Hepatic stellate cell (primary cell): Measurements from ENCODE around the gene CMC2.

Experiments used
- DNase-seq: peaks from one replicate; pipeline ENCODE4 v3.0.0; 2011; ENCODE audit warnings: low spot score

The CMC2 gene

GRCh38 chr16:81001330-81001729 is 5.4 kb downstream of the CMC2 start:
- DNase-seq = no peak

- no peak for DNase-seq
Measured at GRCh38 chr16:81000873-81001272, 5.8 kb downstream of the CMC2 start.

- DNase-seq = no peak
Measured at GRCh38 chr16:80997964-80998620, 8.6 kb downstream of the CMC2 start.

- no peak for DNase-seq
Measured at GRCh38 chr16:80997139-80997798, 9.4 kb downstream of the CMC2 start.

GRCh38 chr16:80996688-80997138 is 10.0 kb downstream of the CMC2 start:
- no peak for DNase-seq

GRCh38 chr16:80994451-80994850 is 12.2 kb downstream of the CMC2 start:
- no peak for DNase-seq

- no peak for DNase-seq
Measured at GRCh38 chr16:80993834-80994233, 12.9 kb downstream of the CMC2 start.

GRCh38 chr16:80993307-80993706 is 13.4 kb downstream of the CMC2 start:
- DNase-seq = peak; percentile 44

- DNase-seq = no peak
Measured at GRCh38 chr16:80992676-80993293, 13.9 kb downstream of the CMC2 start.

GRCh38 chr16:80991792-80992430 is 14.8 kb downstream of the CMC2 start:
- DNase-seq = no peak

GRCh38 chr16:80990978-80991377 is 15.7 kb downstream of the CMC2 start:
- DNase-seq = no peak

- DNase-seq = no peak
Measured at GRCh38 chr16:80990577-80990976, 16.1 kb downstream of the CMC2 start.

GRCh38 chr16:80989801-80990200 is 16.9 kb downstream of the CMC2 start:
- no peak for DNase-seq

GRCh38 chr16:80988756-80989155 is 17.9 kb downstream of the CMC2 start:
- no peak for DNase-seq

GRCh38 chr16:80986557-80986956 is 20.1 kb downstream of the CMC2 start:
- no peak for DNase-seq

GRCh38 chr16:80985611-80986010 is 21.1 kb downstream of the CMC2 start:
- DNase-seq = no peak

GRCh38 chr16:80984124-80984892 is 22.4 kb downstream of the CMC2 start:
- no peak for DNase-seq

GRCh38 chr16:80982646-80983045 is 24.0 kb downstream of the CMC2 start:
- DNase-seq = no peak

- no peak for DNase-seq
Measured at GRCh38 chr16:80981103-80981502, 25.6 kb downstream of the CMC2 start.

GRCh38 chr16:80976946-80977345 is 29.7 kb downstream of the CMC2 start:
- DNase-seq = no peak

GRCh38 chr16:80974649-80975376 is 31.9 kb downstream of the CMC2 start:
- peak; percentile 9 for DNase-seq
